Calu3 (cell line): ENCODE results near the gene AIM2. TPM values are rescaled to one million over a fixed set of nuclear protein-coding genes. Genes with fewer than 3 reads are reported as not detected.

Experiments used
- BruUV-seq: library from RNA; stranded (reverse); fragments of 400-500 nt; replicated peaks from 2 replicates; lab custom pipeline; 2021; lab: Mats Ljungman, UMichigan
- CTCF ChIA-PET: fragments of 300-600 bp; sonication (Branson Sonifier 250); formaldehyde crosslinking; loops from one replicate; lab custom pipeline; 2022; ENCODE audit warnings: antibody characterized with exemption; lab: Charles Lee
- DNase-seq: peaks from one replicate; pipeline ENCODE4 v3.0.0; 2022
- H3K27ac Mint-ChIP-seq: one replicate; pipeline ENCODE4 v1.8.0; 2022; ENCODE audit warnings: mixed read lengths; ENCODE audit not compliant: unreplicated experiment
- H3K27me3 Mint-ChIP-seq: one replicate; pipeline ENCODE4 v1.8.0; 2022; ENCODE audit warnings: mixed read lengths; ENCODE audit not compliant: unreplicated experiment
- H3K36me3 Mint-ChIP-seq: one replicate; pipeline ENCODE4 v1.8.0; 2022; ENCODE audit warnings: mild to moderate bottlenecking, moderate library complexity, mixed read lengths; ENCODE audit not compliant: insufficient read depth, unreplicated experiment
- H3K4me1 Mint-ChIP-seq: one replicate; pipeline ENCODE4 v1.8.0; 2022; ENCODE audit warnings: mild to moderate bottlenecking, low read depth, mixed read lengths; ENCODE audit not compliant: unreplicated experiment
- H3K4me3 Mint-ChIP-seq: one replicate; pipeline ENCODE4 v1.8.0; 2022; ENCODE audit warnings: mild to moderate bottlenecking, low read depth, moderate library complexity, mixed read lengths; ENCODE audit not compliant: unreplicated experiment
- H3K9me3 Mint-ChIP-seq: one replicate; pipeline ENCODE4 v1.8.0; 2022; ENCODE audit warnings: low read depth, mixed read lengths; ENCODE audit not compliant: unreplicated experiment
- intact Hi-C: fragments of 100-400 bp; cut with micrococcal nuclease; formaldehyde crosslinking; loops from one replicate; pipeline ENCODE4 v1.10.0; 2022; ENCODE audit not compliant: unreplicated experiment
- total RNA-seq: library from RNA; stranded (reverse); gene quantifications from 2 replicates; pipeline ENCODE4 v1.2.3, GENCODE V29; 2022
- TF ChIP-seq, protein P1 (sequence below): fragments of 200-600 bp; IDR thresholded peaks from one replicate; pipeline ENCODE4 v1.8.0; 2022; ENCODE audit warnings: antibody characterized with exemption; ENCODE audit not compliant: unreplicated experiment

AIM2 gene
- total RNA-seq, 1 experiment from 2014 or later = not detected

DNA sequence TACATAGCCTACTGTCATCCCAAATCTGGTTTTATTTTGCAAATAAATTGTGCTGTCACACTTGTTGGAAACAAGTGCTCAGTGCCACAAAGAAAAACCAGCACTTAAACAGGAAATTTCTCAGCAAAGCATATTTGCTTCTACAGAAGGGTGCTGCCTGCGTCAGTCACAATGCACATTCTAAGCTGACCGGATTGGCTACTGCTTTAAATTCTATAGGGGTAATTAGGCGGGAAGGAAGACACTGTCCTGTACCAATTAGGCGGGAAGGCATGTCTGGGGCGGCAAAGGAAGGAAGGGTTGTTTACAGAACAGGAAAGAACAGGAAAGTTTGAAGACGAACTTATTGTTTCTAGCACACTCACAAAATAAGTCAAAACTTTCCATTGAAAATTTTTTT, 64.1 kb downstream of the AIM2 start:
- Mint-ChIP-seq H3K4me3 (no peak overlapping the region), H3K27ac (no peak overlapping the region), H3K27me3 (no peaks in the 10 kb centered on the region), H3K9me3 (no peaks in the 10 kb centered on the region), H3K36me3 (peaks cover 20% of the 10 kb centered on the region), H3K4me1 (peaks cover 10% of the 10 kb centered on the region)
- no TSS peak for BruUV-seq
- intact Hi-C loops = loop anchor here (10.0 kb wide), 1 partner anchor 1518 kb away; no protein-coding TSS in a partner anchor
- CTCF ChIA-PET = no interaction called here
- TF ChIP-seq, protein P1, sequence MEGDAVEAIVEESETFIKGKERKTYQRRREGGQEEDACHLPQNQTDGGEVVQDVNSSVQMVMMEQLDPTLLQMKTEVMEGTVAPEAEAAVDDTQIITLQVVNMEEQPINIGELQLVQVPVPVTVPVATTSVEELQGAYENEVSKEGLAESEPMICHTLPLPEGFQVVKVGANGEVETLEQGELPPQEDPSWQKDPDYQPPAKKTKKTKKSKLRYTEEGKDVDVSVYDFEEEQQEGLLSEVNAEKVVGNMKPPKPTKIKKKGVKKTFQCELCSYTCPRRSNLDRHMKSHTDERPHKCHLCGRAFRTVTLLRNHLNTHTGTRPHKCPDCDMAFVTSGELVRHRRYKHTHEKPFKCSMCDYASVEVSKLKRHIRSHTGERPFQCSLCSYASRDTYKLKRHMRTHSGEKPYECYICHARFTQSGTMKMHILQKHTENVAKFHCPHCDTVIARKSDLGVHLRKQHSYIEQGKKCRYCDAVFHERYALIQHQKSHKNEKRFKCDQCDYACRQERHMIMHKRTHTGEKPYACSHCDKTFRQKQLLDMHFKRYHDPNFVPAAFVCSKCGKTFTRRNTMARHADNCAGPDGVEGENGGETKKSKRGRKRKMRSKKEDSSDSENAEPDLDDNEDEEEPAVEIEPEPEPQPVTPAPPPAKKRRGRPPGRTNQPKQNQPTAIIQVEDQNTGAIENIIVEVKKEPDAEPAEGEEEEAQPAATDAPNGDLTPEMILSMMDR = no peak
- DNase-seq = no peak

Other genes with a start within 250 kb of the AIM2 start
- not detected in 2 replicates for gene MNDA, start 245.4 kb downstream of the AIM2 start, total RNA-seq
- gene PYHIN1, start 145.2 kb downstream of the AIM2 start, total RNA-seq = 0.98 TPM in 1 of 2 replicates, not detected in the other
- 52.8 and 84.5 TPM in 2 replicates for gene IFI16, start 66.9 kb downstream of the AIM2 start, total RNA-seq
- gene CADM3, start 94.8 kb upstream of the AIM2 start, total RNA-seq = not detected in 2 replicates
- gene ACKR1, start 128.1 kb upstream of the AIM2 start, total RNA-seq = not detected in 2 replicates
- gene FCER1A, start 225.6 kb upstream of the AIM2 start, total RNA-seq = not detected in 2 replicates